Hindlimb muscle (tissue), 1 donor: ENCODE measurements around the gene ABLIM1. TPM values are rescaled to one million over a fixed set of nuclear protein-coding genes. Genes with fewer than 3 reads are reported as not detected.
A peak's percentile ranks its signal among the peaks of the same experiment; 100 is the strongest.

Source experiments
- DNase-seq: peaks from one replicate; pipeline ENCODE4 v3.0.0-alpha.2; 2013
- polyA plus RNA-seq: library from polyadenylated mRNA; unstranded; fragments of 120-200 nt; gene quantifications from one replicate; pipeline ENCODE4 v1.2.1, GENCODE V29; 2013; ENCODE audit not compliant: insufficient read length

ABLIM1 gene
- polyA plus RNA-seq, 1 donor, result 43.9 TPM

DNA sequence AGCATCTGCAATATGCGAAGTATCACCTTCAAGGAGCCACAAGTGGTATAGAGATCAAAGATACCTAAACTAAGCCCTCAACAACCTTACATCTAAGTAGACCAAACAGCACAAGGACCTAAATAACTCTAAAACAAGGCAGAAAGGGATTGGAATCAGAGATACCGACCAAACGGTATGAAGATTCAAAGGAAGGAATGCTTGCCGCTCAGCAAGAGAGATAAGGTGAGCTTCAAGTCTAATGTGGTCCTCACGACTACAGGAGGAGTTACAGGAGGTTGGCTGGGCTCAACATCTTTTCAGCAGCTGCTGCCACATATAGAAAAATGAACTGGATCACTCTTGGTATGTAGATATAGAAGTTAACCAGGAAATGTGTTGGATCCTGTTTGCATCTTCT is 11.6 kb downstream of the ABLIM1 start:
- DNase-seq, result no peak

DNA sequence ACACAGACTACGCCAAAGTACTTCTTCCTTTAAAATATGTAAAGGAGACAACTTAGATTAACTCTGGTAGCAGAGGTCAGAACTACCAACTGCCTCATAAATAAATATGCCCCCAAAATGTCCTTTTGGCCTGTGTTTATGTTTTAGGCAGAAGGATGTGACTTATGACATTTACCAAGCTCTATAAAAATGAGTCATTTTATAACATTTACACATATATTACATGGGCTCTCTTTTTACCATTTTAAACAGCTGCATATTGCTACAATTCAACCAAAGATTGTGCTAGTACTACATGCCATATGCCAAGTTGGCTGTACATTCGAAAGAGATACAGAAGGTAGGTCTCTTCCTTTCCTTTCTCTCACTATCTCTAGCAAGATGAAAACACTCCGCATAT is 12.4 kb downstream of the ABLIM1 start:
- no peak for DNase-seq

DNA sequence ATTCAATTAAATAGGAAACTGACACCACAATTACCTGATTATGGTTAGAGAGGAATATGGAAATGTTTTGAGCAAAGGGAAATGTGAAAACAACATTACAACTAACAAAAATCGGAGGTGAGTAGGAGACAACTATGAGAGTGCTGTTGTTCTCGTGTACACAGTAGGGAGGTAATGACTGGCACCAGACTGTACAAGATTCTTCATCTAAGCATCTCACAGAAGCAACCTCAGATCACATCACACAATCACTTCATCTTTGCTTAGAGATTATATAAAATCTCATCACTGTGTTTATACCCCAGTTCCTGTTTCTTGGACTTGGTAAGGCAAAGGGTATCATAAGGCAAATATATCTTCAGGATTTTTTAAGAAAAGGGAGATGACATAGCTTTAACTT is 14.9 kb downstream of the ABLIM1 start:
- DNase-seq, result no peak

DNA sequence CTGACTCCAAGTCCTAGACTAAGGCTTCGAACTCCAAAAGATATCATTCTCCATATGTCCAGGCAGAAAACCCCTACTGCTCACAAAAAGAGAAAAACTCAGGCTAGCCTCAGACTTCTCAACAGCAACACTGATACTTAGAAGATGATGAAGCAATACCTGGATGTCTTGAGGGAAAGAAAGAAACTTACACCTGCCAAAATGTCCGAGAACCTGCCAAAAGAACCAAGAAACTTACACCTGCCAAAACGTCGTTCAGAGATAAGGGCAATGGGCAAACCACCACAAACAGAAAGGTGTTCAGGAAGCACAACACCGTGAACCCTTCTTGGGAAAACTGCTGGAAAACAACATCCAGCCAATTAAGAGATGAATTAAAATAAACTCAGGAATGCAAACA is 15.3 kb downstream of the ABLIM1 start:
- DNase-seq, result no peak

DNA sequence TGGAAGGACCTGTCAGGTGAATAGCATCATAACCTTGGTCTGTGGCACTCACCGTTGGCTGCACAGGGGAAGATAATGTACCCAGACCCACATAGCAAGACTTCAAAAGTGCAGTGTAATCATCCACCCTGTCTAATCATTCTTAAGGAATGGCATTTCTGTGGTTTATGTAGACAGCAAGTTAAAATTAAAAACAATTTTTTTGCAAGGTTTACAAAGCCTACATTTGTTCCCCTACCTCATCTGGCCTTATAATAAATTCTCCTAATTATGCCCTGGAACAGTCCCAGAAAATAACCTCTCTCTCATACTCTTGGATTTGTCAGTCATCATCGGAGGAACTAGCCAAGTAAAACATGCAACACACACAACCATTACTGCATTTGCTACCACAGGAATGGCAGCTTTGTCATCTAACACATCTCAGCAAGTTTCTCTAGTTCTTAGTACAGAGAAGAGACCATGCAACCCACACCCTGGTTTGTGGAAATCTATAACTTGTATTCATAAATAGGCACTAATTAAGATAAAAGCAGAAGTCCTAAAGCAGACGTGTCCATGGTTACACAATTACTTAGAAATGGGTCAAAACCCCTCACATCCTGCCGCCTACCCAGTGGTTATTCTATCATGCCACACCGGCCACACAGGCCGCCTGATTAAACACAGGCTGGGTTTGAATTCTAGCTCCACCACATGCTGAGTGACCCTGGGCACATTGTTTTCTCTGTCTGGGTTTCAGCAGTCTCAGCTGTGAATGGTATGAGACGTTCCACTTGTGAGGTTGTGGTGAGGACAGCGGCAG is 19.1 kb downstream of the ABLIM1 start:
- DNase-seq, result no peak

DNA sequence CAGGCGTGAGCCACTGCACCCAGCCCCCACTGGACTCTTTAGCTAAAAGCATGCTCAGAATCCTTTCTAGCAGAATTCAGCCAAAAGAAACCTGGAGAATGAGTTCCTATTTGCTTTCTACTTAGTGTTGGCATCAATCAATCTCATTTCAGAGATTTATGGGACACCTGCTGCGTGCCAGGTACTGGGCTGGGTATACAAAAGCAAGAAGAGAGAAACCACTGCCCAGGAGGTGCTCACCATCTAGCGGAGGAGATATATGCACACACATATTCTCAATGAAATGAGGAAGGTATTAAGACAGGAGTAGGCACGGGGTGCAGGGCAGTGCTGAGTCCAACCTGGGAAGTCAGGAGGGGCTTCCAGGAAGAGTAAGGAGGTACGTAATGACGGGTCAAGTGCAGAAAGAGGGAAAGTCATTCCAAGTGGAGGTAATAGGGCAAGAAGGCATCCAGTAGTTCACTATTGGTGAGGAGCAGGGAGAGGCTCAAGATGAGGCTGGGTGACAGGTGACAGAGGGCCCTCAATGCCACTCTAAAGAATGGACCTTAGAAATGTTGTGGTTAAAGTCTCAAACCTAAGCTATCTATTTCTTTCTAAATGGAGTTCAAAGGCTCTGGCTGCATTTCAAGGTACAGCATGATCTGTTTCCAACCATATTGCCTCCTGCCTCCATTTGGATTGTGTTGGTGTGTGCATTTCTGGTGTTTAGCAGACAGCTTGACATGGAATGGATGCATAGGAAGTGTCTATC is 22.1 kb downstream of the ABLIM1 start:
- no peak for DNase-seq

DNA sequence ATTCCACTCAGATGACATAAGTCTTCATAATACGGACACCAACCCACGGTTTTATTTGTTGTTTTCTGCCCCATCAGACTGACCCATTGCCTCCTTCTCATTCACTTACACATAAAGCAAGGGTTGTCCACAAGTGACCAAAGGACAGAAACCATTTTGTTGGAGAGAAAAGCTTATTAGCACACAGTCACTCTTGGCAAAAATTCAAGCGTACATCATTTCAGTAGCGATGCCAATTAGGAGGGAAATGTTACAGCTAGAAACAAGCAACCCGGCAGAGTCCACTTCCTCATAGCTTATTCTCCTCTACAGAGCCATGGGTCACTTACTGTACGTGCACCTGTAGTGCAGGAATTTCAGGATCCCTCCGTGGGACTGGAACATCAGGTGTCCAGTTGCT is 23.0 kb downstream of the ABLIM1 start:
- no peak for DNase-seq

DNA sequence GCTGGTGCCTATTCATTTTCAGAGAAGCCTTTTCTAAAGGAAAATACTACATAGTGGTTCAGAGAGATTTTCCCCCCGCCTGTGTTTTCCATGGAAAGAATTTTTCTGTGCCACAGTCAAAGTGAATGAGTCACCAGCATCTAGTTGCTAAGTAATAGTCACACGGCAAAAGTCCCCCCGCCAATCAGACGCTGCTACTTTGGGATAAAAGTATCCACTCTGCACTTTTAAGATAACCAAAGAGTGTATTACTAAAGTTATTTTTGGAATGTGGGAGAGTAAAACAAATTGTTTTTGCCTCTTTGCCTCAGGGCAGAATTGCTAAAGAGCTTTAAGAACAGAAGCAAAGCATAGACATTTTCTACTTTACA is 23.5 kb downstream of the ABLIM1 start:
- DNase-seq, result peak; percentile 82

DNA sequence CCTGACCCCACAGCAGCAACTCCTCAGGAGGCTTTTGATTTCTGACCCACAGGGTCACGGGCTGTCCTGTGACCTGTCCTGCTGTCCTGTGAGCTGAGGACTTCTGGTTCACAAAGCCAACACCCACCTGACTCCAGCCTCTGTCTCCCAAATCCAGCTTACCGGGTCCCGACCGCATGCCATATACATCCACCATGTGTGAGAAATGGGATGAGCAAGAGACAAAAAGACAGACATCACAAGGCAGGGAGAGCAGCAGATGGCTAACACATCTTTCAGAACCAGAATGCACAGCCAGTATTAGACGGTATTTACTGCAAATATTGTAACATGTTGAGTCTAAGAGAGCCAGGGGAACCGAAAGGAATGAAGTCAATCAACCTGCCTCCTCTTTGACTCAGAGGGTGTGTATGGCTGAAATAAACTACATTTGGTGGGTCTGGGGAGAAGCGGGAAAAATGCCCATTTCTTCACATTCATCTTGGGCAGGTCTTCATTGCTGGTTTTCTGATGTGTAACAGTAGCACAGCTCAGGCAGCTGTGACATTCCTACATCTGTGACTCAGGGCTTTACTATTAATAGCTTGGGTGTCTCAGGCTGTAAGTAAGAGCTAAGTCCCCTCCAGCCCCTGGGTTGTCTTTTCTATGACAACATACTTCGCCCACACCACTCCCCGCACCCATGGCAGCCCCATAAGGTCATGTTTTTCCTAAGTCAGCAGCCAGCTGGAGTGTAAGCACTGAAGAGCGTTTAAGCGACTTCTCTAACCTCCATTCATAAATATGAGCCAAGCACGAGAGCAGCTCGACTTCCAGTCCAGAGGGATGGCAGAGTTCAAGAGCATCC is 25.0 kb downstream of the ABLIM1 start:
- peak; percentile 76 for DNase-seq

DNA sequence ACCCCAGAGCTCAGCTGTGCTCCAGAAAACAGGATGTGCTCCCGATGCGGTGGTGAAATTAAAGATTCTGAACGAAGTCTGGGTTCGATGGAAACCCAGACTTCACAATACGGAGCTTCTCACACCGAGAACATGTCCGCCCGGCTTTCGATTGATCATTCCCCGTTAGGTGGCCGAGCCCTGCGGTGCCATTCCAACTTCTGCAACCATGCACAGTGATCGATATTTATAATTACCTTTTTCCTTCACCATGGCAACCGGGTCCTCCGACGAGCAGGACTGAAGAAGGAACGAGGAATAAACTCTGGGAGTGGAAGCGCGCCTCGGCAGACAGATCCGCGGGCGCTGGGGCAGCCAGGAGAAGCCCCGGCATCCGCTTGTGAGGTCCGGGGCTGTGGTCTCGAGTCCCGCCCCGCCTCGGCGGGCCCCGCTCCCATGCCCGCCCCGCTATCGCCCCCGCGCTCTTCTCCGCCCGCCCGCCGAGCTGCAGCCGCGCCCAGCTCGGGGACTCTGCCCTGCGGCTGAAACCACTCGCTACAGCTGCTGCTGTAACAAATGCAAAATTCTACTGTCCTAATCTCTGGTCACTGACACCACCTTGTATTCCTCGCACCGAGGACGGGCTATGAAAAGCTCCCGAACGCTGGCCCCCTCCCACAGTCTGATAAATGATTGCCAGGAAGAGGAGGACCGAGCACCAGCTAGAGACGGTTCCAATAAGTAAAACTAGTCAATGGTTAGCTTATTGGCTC is 26.2 kb downstream of the ABLIM1 start:
- DNase-seq, result peak; percentile 56

DNA sequence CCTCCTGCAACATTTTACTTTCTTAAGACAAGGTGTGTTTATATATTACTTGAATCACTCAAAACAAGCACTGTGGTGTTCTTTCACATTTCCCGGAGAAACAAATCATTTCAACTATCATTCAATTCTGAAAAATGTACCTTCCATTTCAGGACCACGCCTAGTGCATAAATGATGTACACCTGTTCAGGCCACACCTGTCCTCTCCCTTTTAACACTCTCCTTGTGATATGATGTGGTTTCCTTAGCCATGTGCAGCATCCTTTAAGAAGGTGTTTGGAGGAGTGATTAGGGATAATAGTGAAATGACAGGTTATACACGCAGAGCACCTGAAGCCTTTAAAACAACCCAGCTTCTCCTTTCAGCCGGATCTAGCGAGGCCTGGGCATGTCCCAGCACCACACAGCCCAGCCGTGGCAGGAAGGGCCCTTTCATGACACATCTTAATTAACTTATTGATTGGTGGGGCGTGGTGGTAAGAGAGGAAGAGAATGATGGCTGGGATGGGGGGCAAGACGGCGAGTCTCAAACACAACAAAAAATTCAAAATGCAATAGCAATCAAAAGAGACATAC is 26.9 kb downstream of the ABLIM1 start:
- no peak for DNase-seq

DNA sequence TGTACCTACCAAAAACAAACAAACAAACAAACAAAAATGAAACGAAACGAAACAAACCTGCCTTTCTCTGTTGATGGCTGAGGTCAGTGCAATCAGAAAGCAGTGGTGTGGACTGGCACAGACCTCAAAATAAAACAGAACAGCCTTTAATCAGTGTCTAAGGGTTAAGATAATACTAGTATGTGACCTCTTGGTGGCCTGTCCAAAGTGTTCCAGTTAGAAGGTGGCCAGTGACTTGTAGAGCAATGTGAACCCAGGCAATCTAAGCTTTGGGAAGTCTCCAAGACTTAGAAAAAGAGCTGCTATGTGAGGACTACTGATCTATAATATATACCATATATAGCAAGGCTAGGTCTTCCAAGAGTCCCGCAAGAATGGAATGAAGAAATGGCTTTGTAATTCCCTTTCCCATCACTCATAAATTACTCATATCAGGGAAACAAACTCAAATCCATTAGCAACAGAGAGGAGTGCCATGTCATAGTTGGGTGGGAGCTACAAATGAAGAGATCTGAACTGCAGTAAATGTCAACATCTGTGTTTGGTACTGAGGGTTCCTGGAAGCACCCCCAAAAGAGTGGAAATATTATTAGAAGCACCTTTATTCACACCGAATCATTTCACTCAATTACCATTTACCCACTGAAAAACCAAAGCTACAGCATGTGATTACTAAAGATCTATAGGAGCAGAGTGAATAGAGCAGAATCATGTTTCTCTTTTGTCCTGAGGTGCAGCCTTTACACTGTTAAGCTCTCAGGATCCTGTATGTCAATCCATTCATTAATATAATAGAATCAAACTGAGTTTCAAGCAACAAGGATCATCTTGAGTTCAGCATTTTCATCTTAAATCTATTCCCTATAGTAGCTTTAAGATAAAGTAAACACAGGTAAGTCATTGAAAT is 28.0 kb downstream of the ABLIM1 start:
- DNase-seq, result no peak

DNA sequence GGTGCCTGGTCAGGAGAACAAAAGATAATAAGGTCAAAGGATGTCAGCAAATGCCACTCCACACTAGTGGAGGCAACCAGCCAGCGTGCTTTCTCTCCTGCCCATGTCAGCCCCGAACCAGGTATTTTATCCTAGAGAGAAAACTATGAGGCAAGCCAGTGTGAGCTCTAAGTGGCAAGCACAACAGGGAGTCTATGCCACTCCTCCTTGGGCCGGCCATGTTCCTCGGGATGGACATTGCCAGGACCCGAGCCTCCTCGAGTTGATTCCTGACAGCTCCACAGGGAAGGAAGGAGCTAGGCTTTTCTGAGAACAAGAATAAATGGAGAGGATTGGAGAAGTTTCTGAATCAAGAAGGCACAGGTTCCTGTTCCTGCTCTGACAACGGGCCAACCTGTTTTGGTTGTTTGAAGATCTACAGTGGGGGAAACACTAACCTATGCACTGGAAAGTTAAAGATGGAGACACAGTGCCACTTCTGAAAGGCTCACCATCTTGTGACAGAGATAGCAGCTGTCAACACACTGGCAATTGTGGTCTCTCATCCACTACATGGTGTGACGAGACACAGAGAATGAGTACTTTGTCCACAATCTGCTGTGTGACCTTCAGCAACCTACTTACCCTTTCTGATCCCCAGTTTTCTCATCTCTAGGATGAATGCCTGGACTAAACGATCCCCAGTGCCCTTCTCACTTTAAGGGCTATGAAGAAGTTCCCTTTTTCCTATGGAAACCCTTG is 28.8 kb downstream of the ABLIM1 start:
- DNase-seq, result no peak

DNA sequence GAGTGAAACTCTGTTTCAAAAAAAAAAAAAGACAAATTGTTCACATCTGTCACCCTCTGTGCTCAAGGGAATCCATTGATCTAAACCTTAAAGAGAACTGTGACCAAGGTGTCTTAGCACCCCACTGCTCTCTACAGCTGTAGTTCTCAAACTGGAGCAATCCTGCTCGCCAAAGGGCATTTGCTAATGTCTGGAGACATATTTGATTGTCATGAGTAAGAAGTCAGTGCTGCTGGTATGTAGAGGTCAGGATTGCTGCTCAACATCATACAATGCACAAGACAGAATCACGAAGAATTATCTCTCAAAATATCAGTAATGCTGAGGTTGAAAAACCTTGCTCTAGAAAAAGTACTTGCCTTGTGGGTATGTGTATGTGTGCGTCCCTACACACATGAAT is 30.0 kb downstream of the ABLIM1 start:
- DNase-seq, result no peak

DNA sequence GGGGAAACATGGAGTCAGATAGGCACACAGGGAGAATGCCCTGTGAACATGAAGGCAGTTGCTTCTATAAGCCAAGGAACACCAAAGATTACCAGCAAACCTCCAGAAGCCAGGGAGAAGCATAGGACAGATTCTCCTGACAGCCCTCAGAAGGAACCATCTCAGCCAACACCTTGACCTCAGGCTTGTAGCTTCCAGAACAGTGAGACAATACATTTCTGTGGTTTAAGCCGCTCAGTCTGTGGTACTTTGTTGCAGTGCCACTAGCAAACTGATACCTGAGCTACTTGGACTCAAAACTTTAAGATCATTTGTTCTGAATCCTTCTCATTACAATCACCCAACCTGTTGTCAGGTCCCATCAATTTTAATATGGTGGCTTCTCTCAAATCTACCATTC is 31.2 kb downstream of the ABLIM1 start:
- no peak for DNase-seq

DNA sequence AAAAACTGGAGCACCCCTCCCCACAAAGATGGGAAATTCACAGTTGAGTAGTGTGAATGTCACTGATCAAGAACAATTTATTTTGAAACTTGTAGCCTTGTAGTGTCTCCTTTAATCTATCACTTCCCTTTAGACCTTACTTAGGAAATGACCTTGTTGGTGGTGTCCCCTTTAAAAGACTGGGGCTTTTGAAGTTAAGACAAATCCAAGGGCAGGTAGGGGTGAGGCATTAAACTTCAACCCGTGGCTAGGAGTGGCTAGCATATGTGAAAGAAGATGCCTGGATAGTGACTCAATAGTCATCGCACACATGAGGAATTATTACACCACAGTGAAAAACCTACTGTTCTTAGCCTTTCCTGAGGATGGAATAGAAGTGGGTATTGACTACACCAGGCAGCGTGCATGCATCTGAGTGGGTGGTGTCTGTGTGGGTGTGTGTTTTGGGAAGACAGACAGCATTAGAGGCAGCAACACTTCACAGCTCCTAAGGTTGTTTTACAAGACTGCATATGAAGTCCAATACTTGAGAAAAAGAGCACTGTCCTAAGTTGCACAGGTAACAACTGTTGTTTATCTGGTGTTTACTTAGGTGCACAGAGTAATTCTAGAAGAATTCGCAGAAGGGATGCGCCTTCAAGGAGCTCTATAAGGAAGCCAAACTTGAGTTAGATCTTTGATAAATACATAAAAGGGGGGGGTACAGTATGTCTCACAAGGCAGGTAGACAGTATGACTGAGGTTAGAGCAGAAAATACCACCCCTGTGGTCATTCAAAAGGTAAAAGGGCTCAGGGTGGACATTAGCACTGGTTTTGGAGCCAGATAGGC is 32.9 kb downstream of the ABLIM1 start:
- DNase-seq, result no peak

DNA sequence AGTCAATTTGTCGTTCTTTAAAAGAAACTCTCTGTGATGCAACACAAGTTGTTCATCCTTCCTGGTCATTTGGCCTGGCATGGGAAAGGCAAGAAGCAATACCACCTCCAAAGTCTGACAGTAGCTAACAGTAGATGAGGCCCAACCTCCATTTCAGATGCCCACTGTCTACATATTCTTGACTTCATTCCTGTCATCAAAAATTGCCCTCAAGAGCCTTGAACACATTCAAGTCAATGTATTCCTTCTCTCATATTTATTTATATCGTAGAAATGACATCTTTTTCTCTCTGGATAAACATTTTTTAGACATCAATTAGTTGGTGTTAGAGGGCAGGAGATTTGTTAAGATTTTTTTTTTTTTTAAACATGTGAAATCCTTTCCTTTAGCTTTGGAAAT is 33.7 kb downstream of the ABLIM1 start:
- DNase-seq, result no peak

DNA sequence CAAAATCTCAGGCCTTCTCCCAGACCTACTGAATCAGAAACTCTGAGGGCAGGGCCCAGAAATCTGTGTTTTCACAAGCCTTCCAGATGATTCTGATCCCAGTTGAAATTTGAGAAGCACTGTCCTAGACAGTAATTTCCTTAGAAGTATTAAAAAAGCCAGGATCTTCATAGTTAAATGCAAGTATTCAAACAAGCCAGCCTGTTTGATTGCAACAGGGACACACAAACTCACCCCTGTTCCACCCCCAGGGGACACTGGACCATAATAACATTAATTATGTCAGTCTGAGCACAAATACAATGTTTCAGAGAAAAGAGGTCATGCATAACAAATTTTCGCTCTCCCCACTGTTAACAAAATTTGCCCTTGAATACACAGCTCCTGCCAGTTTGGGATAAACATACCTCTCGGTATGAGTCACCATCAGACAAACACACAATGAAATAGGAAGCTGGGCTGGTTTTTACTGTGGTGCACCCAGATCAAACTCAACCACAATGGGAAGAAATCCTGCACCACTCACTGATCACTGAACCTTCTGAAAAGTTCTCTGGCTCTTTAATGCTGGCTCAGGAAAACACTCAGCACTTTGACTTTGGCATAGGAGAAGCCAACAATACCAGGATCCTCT is 34.3 kb downstream of the ABLIM1 start:
- no peak for DNase-seq

DNA sequence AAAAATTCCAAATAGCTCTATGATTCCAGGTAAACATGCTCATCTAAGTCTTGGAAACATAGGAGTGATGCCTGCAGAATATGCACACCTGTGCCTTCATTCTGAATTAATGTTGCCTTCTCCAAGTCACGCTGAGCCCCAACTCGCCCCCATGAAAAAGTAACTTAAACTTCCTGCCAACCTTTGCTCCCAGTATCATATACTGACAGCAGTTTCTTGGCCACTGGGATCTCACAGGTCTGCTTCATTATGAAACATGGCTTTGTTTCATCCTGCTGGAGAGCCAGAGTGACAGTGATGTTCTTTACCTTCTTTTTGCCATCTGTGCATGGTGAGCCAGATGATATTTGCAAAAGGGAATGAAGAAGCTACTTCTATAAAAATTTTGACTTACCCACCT is 34.9 kb downstream of the ABLIM1 start:
- DNase-seq, result no peak
